NCI-H146 treated with DMSO at 0.1 percent for 48 hours (cell line): Measurements from ENCODE around the gene WDFY3.

Source experiments
- DNase-seq: peaks from one replicate; lab custom pipeline; 2025; ENCODE audit not compliant: unreplicated experiment; lab: John Stamatoyannopoulos, UW

The WDFY3 gene

DNA sequence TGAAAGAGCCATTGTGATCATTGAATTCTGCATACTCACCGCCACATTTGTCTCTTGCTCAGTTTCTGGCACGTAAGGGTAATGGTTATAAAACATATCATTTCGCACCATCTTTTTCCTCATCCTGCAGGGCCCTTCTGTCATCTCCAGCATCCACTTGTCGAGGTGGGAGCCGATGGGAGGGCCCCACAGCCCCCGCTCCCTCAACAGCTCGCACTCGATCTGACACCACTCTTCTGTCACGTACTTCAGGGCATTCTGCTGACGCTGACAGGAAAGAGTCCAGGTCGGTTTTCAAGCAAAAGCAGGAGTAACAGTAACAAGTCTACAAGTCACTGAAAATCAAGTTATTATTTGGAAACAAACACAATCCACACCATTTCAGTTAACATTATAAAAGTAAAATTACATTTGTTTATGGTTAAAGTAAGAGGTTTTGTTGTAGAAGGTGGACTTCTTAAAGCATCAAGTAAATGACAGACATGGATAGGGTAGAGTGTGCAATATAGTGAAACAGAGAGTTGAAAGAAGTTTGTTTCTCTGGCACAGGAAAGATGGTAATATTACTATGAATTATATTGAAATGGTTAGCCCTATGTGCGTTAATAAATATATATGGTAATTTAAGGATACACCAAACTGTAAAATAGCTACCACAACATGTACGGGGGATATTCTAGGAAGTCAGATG is 233.0 kb downstream of the WDFY3 start:
- no peak for DNase-seq

DNA sequence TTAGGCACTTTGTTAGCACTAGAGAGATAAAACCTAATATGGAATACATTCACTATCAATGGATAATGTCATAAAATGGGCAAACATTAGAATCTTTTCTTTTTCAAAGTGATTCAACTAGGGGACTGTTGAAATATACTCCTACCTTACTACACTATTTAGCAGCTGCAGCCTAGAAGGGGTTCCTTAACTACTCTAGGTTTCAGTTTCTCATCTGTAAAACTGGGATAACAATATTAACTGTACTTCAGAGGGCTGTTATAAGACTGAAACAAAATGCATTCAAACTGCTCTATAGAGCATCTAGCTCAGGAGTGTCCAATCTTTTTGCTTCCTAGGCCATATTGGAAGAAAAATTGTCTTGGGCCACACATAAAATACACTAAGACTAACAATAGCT is 236.1 kb downstream of the WDFY3 start:
- no peak for DNase-seq

DNA sequence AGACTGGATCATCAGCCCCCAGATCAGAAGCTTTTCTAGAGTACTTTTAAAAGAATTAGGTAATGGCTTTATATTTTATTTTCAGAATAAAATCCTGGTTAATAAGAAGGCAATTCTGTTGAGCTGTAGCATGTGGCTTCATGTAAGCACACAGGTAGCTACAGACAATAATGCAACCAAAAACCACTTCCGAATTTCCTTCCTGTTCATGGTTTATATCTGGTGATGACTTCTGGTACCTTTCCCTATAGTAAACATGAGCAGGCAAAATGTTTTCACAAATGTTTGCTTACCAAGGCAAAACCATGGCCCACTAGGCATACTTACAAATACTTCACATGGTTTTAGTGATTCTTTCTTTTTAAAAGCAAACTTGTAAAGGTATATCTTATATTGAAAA is 239.0 kb downstream of the WDFY3 start:
- DNase-seq: no peak

DNA sequence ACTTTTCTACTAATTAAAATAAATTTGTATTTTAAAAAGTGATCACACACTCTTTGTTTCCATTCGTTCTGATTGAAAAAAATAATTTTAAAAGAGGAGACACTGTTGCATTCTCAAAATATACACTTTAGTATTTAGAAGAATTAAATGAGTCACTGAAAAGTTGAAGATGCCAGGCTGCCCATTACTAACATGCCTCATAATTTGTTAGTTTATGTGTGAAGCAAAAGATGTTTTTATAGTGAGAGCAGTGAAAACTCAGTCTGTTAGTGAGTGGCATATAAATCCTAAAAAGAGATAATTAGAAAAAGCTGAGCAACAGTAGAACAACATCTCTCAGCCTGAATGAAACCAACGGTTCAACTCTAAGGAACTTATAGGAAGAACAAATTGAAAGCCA is 240.1 kb downstream of the WDFY3 start:
- no peak for DNase-seq

DNA sequence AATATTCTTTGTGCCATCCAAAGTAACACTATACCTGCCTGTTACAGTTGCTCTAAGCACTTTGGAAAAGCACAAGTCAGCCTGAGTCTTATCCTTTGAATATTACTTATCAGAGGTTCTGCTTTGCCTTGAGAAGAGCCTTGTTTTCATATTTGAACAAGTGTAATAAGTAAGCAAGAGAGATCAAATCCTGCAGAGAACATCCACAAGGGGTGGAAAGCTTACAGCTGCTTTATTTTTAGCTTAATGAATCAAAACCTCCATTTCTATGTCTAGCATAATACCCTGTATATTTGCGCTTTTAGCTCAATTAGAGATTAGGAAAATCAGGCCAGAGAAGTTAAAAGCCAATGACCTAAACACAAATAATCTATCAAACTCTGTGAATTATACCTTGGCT is 243.8 kb downstream of the WDFY3 start:
- DNase-seq: peak; percentile 1

DNA sequence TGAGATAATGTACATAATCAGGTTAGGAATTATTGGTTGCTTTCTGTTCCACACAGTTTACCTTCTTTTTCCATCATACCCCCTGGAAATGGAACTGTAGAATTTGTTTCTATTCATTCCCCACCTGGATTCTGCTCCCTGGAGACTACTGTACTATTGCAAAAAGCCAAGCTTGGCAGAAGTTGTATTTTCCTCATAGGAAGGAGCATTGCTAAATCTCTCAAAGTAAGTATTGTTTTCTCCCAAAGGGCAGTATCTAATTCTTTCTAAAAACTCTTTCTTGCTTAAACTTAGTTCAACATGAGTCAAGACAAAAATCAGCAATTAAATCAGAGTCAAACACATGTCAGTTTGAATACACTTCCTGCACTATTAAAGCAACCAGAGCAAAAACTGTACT is 247.4 kb downstream of the WDFY3 start:
- no peak for DNase-seq

DNA sequence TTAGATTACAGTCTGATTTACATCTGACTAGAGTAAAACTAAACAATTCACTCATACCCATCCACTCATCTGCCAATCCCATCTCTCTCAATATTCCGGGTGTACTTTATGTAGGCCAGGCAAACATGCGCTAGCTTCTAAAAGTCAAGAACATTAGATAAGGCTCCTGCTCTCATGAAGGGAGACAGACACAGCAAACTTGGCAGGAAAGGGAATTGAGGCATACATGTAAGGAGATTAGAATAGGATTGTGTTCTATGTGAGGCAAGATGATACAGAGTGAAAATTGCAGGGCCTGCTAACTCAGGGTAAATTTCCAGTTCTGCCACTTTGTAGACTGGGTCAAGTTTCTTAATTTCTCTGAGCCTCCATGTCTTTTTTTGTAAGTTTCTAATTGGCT is 247.8 kb downstream of the WDFY3 start:
- DNase-seq: no peak

DNA sequence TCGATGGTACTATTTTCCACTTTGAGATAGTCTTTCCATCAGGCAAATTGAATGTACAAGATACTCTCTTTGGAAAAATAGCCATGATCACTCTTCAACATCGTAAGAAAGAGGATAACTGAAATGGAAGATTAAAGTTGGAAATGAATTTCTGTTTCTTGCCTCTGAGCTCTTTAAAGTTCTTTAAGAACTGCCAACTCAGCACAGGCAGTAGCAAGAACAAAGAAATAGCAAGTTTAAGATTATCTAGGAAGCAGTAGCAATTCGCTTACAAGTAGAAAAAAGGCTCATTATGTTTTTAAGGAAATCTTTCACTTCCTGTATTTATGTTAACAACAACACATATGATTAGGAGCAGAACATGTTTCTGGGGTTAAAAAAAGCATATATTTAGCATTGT is 255.9 kb downstream of the WDFY3 start:
- DNase-seq: no peak

DNA sequence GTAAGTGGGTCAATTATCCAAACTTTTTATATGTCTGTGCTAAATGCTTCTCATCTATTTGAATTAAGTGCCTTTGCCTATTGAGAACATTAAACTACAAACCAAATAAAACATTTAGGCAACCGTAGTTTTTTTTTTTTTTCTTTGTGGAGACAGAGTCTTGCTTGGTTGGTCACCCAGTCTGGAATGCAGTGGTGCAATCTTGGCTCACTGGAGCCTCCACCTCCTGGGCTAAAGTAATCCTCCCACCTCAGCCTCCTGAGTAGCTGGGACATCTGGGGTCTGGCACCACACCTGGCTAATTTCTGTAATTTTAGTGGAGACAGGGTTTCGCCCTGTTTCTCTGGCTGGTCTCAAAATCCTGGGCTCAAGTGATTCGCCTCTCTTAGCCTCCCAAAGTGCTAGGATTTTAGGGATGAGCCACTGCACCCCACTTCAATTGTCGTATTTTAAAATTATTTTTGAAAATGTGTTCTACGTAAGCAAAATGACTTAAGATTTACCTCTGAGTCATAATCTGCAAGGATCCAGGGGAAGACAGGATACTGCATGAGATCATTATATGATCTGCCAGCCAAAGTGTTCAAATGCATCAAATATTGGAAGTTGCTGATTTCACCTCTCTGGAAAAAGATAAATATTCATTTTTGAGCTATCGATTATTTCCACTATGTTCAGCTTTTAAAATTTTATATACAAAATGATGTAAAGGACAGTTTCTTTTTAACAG is 257.9 kb downstream of the WDFY3 start:
- no peak for DNase-seq

DNA sequence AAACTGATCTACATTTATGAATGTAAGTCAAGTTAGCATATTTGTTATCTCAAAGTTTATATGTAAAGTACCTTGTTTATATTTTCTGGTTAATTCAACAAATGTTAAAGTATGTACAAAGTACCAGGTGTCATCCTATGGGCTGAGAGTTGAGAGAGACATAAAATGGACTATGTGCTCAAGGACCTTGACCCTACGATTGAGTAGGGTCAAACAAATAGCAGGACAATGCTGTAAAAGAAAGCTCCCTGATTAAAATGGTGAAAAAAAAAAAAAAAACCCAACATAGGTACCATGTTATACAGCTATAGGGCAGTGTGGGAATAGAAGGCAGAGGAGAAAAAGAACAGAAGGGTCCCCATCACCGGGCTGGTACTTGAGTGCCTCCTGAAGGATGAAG is 260.2 kb downstream of the WDFY3 start:
- no peak for DNase-seq

DNA sequence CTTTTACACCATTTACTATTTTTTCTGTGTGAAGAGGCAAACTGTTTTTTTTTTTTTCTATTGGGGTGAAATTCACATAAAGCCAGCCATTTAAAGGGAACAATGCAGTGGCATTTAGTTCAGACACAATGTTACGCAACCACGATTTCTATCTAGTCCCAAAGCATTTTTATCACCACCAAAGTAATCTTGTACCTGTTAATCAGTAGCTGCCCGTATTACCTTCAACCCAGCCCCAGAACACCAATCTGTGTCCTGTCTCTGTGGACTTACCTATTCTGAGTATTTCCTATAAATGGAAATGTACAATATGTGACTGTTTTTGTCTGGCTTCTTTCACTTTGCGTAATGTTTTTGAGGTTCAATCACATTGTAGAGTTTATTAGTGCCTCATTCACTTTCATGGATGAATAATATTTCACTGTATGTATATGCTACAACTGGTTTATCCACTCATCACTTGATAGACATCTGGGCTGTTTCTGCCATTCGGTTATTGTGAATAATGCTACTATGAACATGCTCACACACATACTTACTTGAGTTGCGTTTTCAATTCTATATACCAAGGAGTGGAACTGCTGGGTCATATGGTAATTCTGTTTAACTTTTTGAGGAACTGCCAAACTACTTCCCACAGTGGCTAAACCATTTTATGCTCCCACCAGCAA is 267.4 kb downstream of the WDFY3 start:
- no peak for DNase-seq

DNA sequence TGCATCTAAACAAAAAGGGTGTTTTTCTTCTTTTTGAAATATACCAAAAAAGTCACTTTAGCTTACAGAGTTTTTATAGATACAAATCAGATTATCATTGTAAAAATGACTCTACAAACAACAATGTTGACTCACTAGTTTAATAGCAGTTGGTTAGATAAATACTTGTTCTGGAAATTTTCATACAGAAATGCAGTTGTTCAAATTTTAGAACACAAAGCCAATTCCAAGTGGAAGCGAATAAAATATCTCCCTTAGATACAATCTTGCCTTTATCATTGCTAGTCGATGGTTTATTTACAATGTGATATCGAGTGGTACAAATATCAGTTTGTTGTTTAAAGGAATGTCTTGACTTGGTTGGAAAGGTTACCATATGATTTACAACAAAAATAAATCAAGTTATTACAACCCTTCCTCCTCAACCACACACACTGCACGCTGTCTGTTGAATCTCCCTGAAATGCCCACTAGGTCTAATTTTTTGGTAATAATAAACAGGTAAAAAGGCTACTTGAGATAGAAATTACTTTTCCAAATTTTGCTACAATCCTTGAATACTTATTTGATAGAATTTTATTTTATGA is 268.8 kb downstream of the WDFY3 start:
- DNase-seq: no peak

DNA sequence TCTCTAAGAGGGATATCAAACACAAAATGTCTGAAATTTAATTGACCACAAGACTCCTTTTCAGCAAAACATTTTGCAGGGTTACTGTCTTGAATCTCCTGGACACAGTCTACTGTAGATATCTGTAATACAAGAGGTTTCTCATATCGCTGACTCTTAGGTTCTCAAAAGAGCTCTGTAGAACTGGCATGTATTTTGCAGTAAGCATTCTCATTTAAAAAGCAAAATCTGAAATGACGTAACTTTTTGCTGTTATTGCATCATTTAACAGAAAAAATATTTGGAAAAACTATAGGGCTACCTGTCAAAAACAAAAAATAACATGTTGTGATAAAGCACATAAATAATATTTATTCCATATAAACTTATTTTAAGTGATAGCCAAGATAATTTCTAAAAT is 269.3 kb downstream of the WDFY3 start:
- DNase-seq: no peak

DNA sequence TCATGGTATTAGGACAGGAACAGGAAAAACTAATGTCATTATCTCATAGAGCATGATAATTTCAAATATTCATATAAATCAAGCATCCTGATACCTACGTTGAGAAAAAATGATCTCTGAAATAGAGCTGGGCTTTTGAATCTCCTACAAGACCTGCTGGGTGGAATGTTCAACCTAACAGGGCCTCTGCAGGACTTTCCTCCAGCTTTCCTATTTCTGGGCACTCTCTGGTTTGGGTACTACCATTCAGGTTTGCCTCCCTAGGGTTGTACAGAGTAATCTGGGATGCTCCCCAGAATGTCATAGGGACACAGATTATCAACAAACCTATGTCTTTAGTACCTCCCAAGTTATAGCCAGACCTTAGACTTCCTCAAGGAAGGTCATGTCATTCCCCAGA is 274.7 kb downstream of the WDFY3 start:
- no peak for DNase-seq

DNA sequence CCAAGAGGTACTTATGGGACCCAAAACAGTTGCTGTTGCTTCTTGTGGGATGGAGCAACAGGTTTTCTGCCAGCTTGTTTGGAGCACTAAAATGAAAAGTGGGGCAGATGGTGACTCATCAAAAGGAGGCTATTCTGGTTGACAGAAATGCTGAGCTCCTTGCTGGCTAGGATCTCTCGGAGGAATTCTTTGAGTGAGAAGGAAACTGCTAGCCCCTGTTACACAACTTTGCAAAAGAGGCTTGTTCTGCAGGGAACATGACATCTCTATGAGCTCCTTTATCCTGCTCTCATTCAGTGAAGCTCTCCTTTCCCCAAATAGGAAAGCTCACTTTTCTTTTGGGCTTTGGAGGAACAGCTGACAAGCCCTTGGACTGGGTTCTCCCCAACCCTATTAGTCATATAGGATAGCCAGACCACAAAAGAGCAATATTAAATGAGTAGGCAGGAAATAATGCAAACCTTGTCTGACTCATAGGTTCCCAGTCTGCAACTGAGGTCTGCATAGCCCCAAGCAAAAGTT is 275.3 kb downstream of the WDFY3 start:
- no peak for DNase-seq

DNA sequence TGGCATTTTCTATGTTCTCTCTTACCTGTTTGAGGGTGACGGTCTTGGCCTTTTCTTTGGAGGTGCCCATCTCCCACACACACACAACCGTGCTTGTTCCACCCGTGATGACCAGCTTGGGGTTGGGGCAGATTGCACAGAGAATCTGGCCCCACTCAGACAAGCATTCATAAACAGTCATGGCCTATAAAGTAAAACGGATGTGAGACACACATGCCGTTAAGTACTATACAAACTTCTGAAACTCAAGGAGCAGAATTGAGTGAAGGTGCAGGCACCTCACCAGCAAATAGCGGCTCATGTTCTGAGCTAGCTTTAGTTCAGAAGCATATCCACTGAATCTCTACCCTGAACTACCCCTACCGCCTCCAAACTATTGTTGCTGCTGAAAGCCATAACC is 276.0 kb downstream of the WDFY3 start:
- no peak for DNase-seq

DNA sequence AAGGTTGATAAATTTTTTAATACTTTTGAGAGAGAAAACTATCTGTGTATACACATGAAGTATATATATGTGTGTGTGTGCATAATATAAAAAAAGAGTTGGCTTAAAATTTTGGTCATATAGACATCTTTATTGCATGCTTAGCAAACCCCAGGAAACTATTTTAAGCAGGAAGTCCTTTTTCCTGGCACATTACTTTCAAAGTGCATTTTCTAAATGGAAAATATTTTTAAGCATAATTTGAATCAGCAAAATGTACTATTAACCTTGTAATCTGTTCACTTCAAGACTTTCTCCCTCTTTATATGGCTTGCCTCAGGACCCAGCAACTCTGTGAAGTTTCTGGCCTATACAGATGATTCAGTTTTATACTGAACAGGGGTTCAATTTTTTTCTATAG is 277.3 kb downstream of the WDFY3 start:
- DNase-seq: no peak

DNA sequence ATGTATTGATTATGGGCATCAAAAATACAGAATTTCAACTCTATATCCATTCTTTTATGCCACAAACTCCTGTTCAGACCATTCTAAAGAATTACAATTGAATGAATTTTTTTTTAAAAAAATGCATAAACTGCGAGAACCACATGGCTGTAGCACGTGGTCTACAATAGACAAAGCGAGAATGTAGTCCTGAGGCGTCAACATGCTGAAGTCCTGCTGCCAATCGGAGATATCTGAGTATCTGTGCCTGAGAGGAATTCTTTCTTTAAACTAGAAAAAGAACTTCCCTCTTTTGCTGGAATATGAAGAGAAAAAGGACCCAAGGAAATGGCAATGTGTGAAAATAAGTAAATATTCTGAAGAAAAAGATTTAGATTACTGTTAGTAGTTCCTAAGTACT is 277.9 kb downstream of the WDFY3 start:
- no peak for DNase-seq

DNA sequence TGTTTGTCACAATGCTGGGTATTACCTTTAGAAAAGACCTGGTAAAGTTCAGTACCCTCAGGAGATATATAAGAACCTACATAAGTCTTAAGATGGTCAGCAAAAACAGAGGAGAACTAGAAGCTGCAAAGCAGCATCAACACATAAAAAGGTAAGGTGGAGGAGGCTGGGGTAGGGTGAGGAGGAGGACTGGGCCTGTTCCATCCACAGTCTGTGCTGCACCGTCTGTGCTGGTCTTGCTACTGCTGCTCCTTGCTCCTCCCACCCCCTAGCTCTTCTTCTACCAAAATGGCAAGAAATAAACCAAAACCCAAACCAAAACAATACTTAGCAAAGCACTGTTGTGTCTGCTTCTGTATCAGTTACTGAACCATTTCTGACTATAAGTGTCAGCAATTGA is 281.4 kb downstream of the WDFY3 start:
- DNase-seq: no peak

DNA sequence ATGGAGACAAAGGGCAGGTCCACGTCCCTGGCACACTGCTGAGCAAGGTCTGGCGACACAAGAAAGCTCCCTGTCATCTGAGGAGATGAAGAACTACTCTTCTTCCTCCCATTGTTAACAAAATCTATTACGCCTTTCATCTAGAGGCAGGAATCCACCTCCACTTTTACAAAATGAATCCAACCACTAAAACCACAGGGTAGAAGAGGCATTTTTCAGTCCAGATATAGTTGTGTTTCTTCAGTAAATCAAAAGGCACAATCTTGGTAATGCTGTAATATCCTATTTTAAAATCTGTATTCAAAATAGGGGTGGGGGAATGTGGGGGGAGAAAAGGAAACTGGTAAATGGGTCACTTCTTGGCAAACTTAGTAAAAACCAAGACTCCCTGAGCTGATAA is 282.1 kb downstream of the WDFY3 start:
- no peak for DNase-seq

DNA sequence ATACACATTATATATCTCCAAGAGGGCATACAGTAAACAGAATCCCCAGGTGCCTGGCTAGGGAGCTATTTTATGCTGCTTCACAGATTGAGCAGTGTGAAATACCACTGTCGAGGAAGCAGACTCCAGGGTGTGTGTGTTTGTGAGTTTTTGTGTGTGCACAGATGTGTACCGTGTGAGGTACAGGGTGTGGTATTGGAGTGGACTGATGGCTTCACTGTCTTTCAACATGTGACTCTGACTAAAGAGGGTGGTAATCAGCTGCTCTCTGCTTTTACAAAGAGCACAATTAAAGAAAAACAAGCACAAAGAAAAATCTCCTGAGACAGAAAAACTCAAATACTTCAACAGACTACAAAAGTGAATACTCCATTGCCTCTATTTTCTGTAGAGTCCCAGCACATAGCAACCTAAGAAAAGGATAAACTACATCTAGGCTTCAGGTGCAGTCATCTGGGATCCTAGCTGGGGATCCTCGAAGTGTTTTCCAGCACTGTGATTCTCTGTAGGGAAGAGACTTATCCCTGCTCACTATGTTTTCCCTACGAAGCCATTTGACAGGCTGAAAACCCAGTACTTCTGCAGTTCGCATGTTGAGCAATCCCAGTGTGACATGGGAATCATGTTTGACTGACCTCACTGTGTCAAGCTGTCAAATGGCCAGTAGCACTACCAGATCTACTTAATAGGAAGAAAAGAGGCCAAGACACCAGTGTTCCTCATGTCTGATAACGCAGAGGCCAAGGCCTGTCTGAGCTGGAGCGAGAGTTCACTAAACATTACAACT is 283.2 kb downstream of the WDFY3 start:
- DNase-seq: no peak
